Measurements from ENCODE around the gene TMEM203.

The TMEM203 gene

DNA sequence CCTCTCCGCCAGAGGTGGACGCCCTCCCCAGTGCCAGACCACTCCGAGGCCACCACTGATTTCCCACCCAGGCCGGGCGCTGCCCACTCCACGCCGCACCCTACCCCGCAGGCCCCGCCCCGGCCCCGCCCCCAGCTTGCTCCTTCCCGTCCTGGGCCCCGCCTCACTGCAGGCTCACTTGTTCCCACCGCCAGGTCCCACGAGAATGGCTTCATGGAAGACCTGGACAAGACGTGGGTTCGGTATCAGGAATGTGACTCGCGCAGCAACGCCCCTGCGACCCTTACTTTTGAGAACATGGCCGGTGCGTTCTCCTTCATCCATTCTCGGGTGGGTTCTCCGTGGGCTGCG, 42.1 kb downstream of the TMEM203 start:
- DNase-seq: no peak

DNA sequence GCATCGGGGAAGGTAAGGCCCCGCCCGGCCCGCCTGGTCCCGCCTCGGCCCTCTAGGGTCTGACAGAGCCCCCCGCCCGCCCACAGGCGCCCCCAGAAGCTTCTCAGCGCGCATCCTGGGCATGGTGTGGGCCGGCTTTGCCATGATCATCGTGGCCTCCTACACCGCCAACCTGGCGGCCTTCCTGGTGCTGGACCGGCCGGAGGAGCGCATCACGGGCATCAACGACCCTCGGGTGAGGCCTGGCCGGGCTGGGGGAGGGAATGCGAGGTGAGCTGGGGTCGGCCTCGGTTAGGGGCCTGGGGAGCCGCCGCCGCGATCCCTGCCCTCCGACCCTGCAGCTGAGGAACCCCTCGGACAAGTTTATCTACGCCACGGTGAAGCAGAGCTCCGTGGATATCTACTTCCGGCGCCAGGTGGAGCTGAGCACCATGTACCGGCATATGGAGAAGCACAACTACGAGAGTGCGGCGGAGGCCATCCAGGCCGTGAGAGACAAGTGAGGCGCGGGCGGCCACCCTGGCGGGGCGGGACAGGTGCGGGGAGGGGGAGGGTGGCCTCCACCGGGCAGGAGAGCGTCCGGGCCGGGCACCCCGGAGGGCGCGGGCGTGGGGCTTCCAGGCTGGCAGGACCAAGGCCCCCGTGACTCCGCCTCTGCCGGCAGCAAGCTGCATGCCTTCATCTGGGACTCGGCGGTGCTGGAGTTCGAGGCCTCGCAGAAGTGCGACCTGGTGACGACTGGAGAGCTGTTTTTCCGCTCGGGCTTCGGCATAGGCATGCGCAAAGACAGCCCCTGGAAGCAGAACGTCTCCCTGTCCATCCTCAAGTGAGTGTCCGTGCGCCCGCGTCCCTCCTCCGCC, 42.7 kb downstream of the TMEM203 start:
- no peak for DNase-seq

DNA sequence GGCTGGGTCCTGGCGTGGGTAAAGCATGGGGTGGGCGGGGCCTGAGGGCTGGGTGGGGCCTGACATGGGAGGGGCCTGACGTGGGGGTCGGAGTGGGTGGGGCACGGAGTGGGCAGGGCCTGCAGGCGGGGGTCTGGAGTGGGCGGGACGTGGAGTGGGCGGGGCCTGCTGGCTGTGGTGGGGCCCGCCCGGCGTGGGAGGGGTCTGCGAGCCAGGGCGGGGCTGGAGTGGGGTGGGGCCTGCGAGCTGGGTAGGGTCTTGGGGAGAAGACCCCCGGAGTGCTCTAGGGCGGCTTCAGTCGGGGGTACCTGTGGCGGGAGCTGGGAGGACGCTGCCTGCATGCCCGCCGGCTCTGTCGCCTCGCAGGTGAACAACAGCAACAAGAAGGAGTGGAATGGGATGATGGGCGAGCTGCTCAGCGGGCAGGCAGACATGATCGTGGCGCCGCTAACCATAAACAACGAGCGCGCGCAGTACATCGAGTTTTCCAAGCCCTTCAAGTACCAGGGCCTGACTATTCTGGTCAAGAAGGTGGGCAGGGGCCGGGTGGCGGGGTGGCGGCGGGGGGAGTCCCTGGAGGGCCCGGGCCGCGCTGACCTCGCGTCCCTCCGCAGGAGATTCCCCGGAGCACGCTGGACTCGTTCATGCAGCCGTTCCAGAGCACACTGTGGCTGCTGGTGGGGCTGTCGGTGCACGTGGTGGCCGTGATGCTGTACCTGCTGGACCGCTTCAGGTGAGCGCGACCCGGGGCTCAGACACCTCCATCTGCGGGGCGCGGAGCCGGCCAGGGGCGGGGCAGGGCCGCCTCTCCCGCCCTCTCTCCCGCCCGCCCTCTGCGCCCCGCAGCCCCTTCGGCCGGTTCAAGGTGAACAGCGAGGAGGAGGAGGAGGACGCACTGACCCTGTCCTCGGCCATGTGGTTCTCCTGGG, 43.6 kb downstream of the TMEM203 start:
- no peak for DNase-seq

DNA sequence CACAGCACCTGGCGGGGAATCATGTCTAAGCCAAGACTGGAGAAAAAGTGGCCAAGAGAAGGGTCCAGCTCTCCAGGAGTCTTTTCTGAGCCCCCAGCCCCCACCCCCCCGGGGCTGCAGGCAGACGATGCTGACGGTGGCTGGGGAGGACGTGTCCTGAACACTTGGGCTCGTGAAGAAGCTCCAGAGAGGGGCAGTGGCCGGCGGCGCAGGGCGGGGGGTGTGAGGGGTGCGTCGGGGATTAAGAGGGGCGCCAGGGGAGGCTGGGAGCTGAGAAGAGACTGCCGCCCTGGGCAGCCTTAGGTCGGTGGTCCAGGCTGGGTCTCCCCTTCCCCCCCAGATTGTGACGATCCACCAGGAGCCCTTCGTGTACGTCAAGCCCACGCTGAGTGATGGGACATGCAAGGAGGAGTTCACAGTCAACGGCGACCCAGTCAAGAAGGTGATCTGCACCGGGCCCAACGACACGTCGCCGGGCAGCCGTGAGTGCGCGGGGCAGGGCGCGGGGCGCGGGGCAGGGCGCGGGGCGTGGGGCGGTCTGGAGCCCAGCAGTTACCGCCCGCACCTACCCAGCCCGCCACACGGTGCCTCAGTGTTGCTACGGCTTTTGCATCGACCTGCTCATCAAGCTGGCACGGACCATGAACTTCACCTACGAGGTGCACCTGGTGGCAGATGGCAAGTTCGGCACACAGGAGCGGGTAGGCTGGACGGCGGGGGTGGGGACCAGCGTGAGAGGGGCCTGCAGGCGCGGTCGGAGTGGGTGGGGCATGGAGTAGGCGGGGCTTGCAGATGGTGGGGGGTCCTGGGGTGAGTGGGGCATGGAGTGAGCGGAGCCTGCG, 44.5 kb downstream of the TMEM203 start:
- no peak for DNase-seq

DNA sequence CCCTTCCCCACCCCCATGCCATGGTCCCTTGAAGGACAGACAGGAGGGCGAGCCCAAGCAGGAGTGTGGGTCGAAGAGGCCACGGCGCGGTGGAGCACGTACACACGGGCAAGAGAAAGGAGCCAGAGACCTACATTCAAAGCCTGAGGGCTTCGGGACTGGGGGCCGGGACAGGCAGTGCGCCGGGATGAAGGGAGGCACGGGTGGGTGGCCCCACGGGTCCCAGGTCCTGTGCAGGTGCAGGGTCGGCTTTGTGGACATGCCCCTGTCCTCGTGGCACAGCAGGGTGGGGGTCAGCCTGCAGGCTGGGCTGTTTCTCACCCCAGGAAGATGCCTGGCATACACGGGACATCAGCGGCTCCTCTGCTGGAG, 45.4 kb downstream of the TMEM203 start:
- no peak for DNase-seq

DNA sequence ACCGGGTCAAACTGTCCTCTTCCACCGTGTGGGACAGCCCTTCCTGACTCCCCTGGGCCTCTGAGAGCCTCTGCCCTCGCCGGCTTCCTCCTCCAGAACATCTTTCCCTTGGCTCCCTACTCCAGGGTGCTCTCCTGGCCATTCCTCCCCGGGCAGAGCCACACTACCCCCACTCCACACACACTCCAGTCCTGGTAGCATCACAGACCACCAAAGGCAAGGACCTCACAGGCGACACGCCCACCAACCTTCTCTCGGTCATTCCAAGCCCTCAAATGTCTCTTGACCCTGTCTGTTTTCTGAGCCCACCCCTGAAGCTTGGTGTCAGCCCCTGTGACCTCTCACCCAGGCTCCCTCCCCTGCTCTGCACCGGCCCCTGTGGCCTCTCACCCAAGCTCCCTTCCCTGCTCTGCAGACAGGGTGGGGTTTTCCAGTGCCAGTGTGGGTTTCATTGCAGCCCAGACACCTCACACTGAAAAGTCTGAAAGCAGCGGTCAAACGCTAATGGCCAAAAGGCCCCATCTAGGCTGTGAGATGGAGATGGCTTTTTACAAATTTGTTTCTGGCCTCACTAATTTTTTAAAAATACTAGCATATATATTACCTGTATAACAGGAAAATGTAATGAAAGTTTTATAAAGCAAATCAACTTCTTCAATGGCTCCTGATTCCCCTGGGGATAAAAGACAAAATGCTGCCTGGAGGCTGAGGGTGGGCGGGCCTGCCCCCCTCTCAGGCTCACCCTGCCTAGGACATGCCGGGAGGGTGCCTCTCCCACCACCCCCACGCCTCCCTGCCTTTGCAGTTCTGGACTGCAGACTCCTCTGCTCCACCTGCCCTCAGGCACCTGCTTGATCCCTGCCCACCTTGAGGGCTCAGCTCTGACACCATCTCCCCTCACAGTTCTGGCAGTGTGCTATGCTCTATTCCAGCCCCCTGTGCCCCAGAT, 46.1 kb downstream of the TMEM203 start:
- no peak for DNase-seq

DNA sequence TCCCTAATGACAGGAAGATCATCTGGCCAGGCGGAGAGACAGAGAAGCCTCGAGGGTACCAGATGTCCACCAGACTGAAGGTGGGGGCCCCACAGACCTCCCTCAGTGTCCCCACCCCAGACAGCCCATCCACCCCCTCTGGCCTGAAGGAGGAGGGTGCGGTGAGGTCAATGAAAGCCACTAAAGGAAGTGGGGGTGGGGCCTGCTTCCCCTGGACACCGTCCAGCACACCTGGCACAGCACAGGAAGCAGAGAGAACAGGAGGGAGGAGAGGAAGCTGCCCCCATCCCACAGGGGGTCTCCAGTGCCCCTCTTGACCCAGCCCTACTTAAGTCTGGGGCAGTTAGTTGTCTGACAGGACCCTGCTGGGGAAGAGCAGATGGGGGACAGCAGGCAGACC, 46.8 kb downstream of the TMEM203 start:
- DNase-seq: no peak

DNA sequence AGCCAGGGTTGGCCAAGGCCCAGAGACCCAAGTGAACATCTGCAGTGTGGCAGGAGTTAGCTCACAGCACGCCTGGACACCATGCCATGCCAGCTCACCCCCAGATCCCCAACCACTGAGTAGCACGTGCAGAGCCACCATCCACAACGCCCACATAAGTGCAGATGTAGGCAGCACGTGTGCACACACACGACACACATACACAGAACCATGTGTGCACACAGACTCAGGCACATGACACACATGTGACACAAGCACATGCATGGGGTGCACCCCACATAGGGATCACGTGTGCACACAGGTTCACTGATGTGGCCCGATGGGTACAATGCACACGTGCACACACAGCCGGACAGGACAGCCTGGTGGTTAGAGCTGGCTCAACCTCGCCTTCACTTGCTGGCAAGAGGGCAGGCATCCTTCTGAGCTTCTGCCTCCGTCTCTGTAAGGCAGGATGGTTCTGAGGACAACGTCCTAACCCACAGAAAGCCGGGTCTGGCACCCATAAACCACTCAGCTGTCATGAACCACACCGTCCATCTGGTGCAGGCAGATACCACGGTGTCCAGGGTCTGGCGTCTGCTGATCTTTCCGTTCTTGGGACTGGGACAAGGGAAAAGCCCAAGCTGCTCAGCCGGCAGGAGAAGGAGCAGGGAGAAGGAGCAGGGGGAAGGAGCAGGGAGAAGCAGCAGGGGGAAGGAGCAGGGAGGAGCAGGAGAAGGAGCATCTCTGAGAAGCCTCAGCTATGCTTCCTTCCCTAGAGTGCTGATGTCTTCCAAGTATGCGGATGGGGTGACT, 47.6 kb downstream of the TMEM203 start:
- DNase-seq: no peak

DNA sequence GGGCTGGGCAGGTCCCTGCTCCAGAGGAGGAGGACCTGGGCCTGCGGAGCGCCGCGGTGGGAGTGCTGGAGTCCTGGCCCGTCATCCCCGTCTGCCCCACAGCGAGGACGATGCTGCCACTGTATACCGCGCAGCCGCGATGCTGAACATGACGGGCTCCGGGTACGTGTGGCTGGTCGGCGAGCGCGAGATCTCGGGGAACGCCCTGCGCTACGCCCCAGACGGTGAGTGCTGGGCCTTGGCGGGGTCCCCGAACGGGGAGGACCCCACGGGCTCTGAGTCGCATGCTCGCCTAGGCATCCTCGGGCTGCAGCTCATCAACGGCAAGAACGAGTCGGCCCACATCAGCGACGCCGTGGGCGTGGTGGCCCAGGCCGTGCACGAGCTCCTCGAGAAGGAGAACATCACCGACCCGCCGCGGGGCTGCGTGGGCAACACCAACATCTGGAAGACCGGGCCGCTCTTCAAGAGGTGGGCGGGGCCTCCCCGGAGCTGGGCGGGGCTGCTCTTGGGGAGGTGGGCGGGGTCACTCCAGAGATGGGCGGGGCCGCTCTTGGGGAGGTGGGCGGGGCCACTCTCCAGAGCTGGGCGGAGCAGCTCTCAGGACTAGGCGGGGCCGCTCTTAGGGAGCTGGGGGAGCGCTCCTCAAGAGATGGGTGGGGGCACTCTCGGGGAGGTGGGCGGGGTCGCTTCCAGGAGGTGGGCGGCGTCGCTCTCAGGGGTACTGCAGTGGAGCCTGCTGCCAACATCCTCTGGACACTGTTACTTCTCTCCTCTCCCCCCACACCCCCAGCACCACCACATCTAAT, 48.7 kb downstream of the TMEM203 start:
- peak; percentile 32 for DNase-seq

Data from fibroblast of skin of right quadriceps (primary cell).